HEK293 (cell line): ENCODE measurements around the gene ZSCAN20.
A peak's percentile ranks its signal among the peaks of the same experiment; 100 is the strongest.

Experiments used
- BCL11A ChIP-seq: fragments of 450-650 bp; formaldehyde crosslinking; IDR thresholded peaks from 2 replicates; pipeline ENCODE4 v1.5.1; 2016; ENCODE audit warnings: low read depth, missing biosample characterization, missing genetic modification characterization
- FEZF1 ChIP-seq: fragments of 450-650 bp; formaldehyde crosslinking; IDR thresholded peaks from 2 replicates; pipeline ENCODE4 v1.5.1; 2016; ENCODE audit warnings: missing biosample characterization, missing genetic modification characterization
- GLI2 ChIP-seq: fragments of 450-650 bp; formaldehyde crosslinking; IDR thresholded peaks from 2 replicates; pipeline ENCODE4; 2017; ENCODE audit warnings: missing biosample characterization, missing genetic modification characterization, low read depth, borderline replicate concordance
- KLF7 ChIP-seq: fragments of 450-650 bp; formaldehyde crosslinking; IDR thresholded peaks from 2 replicates; pipeline ENCODE4 v1.5.1; 2016; ENCODE audit warnings: missing biosample characterization, missing genetic modification characterization, borderline replicate concordance
- MYNN ChIP-seq: fragments of 450-650 bp; formaldehyde crosslinking; IDR thresholded peaks from 2 replicates; pipeline ENCODE4 v1.5.1; 2016; ENCODE audit warnings: missing biosample characterization, missing genetic modification characterization, borderline replicate concordance
- RBAK ChIP-seq: fragments of 450-650 bp; formaldehyde crosslinking; IDR thresholded peaks from 2 replicates; pipeline ENCODE4 v1.5.1; 2016; ENCODE audit warnings: missing biosample characterization, missing genetic modification characterization
- SCRT1 ChIP-seq: fragments of 450-650 bp; formaldehyde crosslinking; IDR thresholded peaks from 2 replicates; pipeline ENCODE4 v1.5.1; 2016; ENCODE audit warnings: missing biosample characterization, missing genetic modification characterization, borderline replicate concordance
- TRIM28 ChIP-seq: IDR thresholded peaks from 2 replicates; pipeline ENCODE4 v1.6.1; 2011; ENCODE audit warnings: low read length, control low read depth, borderline replicate concordance
- WT1 ChIP-seq: fragments of 450-650 bp; formaldehyde crosslinking; IDR thresholded peaks from 2 replicates; pipeline ENCODE4 v1.5.1; 2016; ENCODE audit warnings: missing biosample characterization, missing genetic modification characterization
- ZBTB1 ChIP-seq: fragments of 450-650 bp; formaldehyde crosslinking; IDR thresholded peaks from 2 replicates; pipeline ENCODE4 v1.5.1; 2016; ENCODE audit warnings: missing biosample characterization, missing genetic modification characterization
- ZBTB17 ChIP-seq: fragments of 450-650 bp; formaldehyde crosslinking; IDR thresholded peaks from 2 replicates; pipeline ENCODE4 v1.5.1; 2016; ENCODE audit warnings: missing biosample characterization, missing genetic modification characterization
- ZBTB21 ChIP-seq: fragments of 450-650 bp; formaldehyde crosslinking; IDR thresholded peaks from 2 replicates; pipeline ENCODE4 v1.5.1; 2017; ENCODE audit warnings: missing biosample characterization, missing genetic modification characterization
- ZFP41 ChIP-seq: fragments of 450-650 bp; formaldehyde crosslinking; IDR thresholded peaks from 2 replicates; pipeline ENCODE4 v1.5.1; 2016; ENCODE audit warnings: missing biosample characterization, missing genetic modification characterization, borderline replicate concordance
- ZNF112 ChIP-seq: fragments of 450-650 bp; formaldehyde crosslinking; IDR thresholded peaks from 2 replicates; pipeline ENCODE4 v1.5.0; 2017; ENCODE audit warnings: missing biosample characterization, missing genetic modification characterization
- ZNF132 ChIP-seq: fragments of 450-650 bp; formaldehyde crosslinking; IDR thresholded peaks from 2 replicates; pipeline ENCODE4 v1.5.1; 2017; ENCODE audit warnings: missing biosample characterization, missing genetic modification characterization, borderline replicate concordance
- ZNF174 ChIP-seq: fragments of 450-650 bp; formaldehyde crosslinking; IDR thresholded peaks from 2 replicates; pipeline ENCODE4 v1.5.0; 2017; ENCODE audit warnings: missing biosample characterization, mild to moderate bottlenecking, missing genetic modification characterization
- ZNF2 ChIP-seq: fragments of 450-650 bp; formaldehyde crosslinking; IDR thresholded peaks from 2 replicates; pipeline ENCODE4 v1.5.1; 2016; ENCODE audit warnings: missing biosample characterization, missing genetic modification characterization
- ZNF202 ChIP-seq: fragments of 450-650 bp; formaldehyde crosslinking; IDR thresholded peaks from 2 replicates; pipeline ENCODE4 v1.5.1; 2016; ENCODE audit warnings: missing biosample characterization, missing genetic modification characterization, borderline replicate concordance
- ZNF24 ChIP-seq: fragments of 450-650 bp; formaldehyde crosslinking; IDR thresholded peaks from 2 replicates; pipeline ENCODE4 v1.5.1; 2016; ENCODE audit warnings: missing biosample characterization, missing genetic modification characterization
- ZNF266 ChIP-seq: fragments of 450-650 bp; formaldehyde crosslinking; IDR thresholded peaks from 2 replicates; pipeline ENCODE4 v1.5.1; 2016; ENCODE audit warnings: missing biosample characterization, missing genetic modification characterization, low read depth
- ZNF292 ChIP-seq: fragments of 450-650 bp; formaldehyde crosslinking; IDR thresholded peaks from 2 replicates; pipeline ENCODE4 v1.5.1; 2016; ENCODE audit warnings: low read depth, missing biosample characterization, missing genetic modification characterization, borderline replicate concordance
- ZNF302 ChIP-seq: fragments of 450-650 bp; formaldehyde crosslinking; IDR thresholded peaks from 2 replicates; pipeline ENCODE4 v1.5.1; 2016; ENCODE audit warnings: missing biosample characterization, missing genetic modification characterization, low read depth
- ZNF366 ChIP-seq: fragments of 450-650 bp; formaldehyde crosslinking; conservative IDR thresholded peaks from 2 replicates; pipeline ENCODE4 v1.5.1; 2016; ENCODE audit warnings: missing biosample characterization, missing genetic modification characterization
- ZNF558 ChIP-seq: fragments of 450-650 bp; formaldehyde crosslinking; IDR thresholded peaks from 2 replicates; pipeline ENCODE4 v1.5.1; 2016; ENCODE audit warnings: missing biosample characterization, missing genetic modification characterization
- ZNF560 ChIP-seq: fragments of 450-650 bp; formaldehyde crosslinking; IDR thresholded peaks from 2 replicates; pipeline ENCODE4 v1.5.1; 2017; ENCODE audit warnings: missing biosample characterization, missing genetic modification characterization, borderline replicate concordance
- ZNF624 ChIP-seq: fragments of 450-650 bp; formaldehyde crosslinking; IDR thresholded peaks from 2 replicates; pipeline ENCODE4 v1.5.1; 2017; ENCODE audit warnings: missing biosample characterization, missing genetic modification characterization
- ZNF654 ChIP-seq: fragments of 450-650 bp; formaldehyde crosslinking; IDR thresholded peaks from 2 replicates; pipeline ENCODE4 v1.5.1; 2016; ENCODE audit warnings: low read depth, missing biosample characterization, missing genetic modification characterization
- ZNF777 ChIP-seq: fragments of 450-650 bp; formaldehyde crosslinking; IDR thresholded peaks from 2 replicates; pipeline ENCODE4 v1.5.1; 2017; ENCODE audit warnings: missing biosample characterization, missing genetic modification characterization, borderline replicate concordance
- ZXDB ChIP-seq: fragments of 450-650 bp; formaldehyde crosslinking; IDR thresholded peaks from 2 replicates; pipeline ENCODE4 v1.5.1; 2016; ENCODE audit warnings: missing biosample characterization, missing genetic modification characterization
- TF ChIP-seq, protein P1 (sequence below): fragments of 450-650 bp; formaldehyde crosslinking; IDR thresholded peaks from 2 replicates; pipeline ENCODE4 v1.5.1; 2016; ENCODE audit warnings: missing biosample characterization, missing genetic modification characterization
- TF ChIP-seq, protein P2 (sequence below): fragments of 450-650 bp; formaldehyde crosslinking; IDR thresholded peaks from 2 replicates; pipeline ENCODE4 v1.5.1; 2016; ENCODE audit warnings: missing biosample characterization, missing genetic modification characterization
- TF ChIP-seq, protein P3 (sequence below): fragments of 450-650 bp; formaldehyde crosslinking; IDR thresholded peaks from 2 replicates; pipeline ENCODE4 v1.5.1; 2016; ENCODE audit warnings: missing biosample characterization, missing genetic modification characterization

ZSCAN20 gene

DNA sequence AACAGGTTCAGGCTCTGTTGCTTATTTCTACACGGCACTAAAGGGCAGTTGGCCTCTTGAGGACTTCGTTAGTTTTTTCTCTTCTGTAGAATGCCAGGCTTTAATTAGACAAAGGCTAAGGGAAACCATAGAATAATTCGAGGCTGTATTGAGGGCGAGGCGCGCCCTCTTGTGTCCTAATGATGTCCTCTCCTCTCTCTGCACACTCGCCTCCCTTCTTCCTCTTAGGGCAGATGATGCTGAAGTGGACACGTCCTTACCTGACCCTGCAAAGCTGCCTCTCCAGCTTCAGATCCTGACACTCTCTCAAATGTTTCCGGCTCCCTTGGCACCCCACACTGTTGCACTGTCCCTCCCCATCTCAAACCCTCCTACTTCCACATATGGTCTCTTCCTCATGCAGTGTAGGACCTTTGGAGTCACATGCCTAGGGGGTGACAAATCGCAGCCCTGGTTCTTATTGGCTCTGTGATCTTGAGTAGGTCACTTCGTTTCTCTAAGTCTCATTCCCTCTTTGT is 1.9 kb upstream of the ZSCAN20 start (continued):
- TF ChIP-seq, protein P1, sequence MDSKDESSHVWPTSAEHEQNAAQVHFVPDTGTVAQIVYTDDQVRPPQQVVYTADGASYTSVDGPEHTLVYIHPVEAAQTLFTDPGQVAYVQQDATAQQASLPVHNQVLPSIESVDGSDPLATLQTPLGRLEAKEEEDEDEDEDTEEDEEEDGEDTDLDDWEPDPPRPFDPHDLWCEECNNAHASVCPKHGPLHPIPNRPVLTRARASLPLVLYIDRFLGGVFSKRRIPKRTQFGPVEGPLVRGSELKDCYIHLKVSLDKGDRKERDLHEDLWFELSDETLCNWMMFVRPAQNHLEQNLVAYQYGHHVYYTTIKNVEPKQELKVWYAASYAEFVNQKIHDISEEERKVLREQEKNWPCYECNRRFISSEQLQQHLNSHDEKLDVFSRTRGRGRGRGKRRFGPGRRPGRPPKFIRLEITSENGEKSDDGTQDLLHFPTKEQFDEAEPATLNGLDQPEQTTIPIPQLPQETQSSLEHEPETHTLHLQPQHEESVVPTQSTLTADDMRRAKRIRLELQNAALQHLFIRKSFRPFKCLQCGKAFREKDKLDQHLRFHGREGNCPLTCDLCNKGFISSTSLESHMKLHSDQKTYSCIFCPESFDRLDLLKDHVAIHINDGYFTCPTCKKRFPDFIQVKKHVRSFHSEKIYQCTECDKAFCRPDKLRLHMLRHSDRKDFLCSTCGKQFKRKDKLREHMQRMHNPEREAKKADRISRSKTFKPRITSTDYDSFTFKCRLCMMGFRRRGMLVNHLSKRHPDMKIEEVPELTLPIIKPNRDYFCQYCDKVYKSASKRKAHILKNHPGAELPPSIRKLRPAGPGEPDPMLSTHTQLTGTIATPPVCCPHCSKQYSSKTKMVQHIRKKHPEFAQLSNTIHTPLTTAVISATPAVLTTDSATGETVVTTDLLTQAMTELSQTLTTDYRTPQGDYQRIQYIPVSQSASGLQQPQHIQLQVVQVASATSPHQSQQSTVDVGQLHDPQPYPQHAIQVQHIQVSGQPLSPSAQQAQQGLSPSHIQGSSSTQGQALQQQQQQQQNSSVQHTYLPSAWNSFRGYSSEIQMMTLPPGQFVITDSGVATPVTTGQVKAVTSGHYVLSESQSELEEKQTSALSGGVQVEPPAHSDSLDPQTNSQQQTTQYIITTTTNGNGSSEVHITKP = peak; percentile 96
- TF ChIP-seq FEZF1 (tag by site-specific recombination) (no peak), ZNF112 (no peak), ZNF174 (tag by site-specific recombination) (no peak), ZNF266 (no peak), ZNF292 (tag by site-specific recombination) (no peak), ZNF2 (tag by site-specific recombination) (peak; percentile 65; the same call in 1 of the 2 replicates), ZNF558 (tag by site-specific recombination) (no peak), ZNF624 (tag by site-specific recombination) (no peak), GLI2 (no peak), ZNF366 (tag by site-specific recombination) (peak; percentile 89), ZXDB (no peak), ZBTB21 (no peak), ZNF654 (tag by site-specific recombination) (peak; percentile 99), BCL11A (tag by site-specific recombination) (no peak), SCRT1 (tag by site-specific recombination) (no peak), ZNF560 (tag by site-specific recombination) (no peak), WT1 (tag by site-specific recombination) (0 out of 2 replicates have a peak, but pooled peaks have one; percentile 9), ZNF302 (tag by site-specific recombination) (no peak), KLF7 (tag by site-specific recombination) (no peak), ZBTB1 (no peak), ZNF202 (tag by site-specific recombination) (no peak), MYNN (tag by site-specific recombination) (no peak), RBAK (no peak), ZBTB17 (tag by site-specific recombination) (peak; percentile 67), ZNF777 (tag by site-specific recombination) (no peak), ZFP41 (tag by site-specific recombination) (no peak), ZNF24 (0 out of 2 replicates have a peak, but pooled peaks have one; percentile 31), ZNF132 (tag by site-specific recombination) (no peak), TRIM28 (no peak)
- TF ChIP-seq, protein P2, sequence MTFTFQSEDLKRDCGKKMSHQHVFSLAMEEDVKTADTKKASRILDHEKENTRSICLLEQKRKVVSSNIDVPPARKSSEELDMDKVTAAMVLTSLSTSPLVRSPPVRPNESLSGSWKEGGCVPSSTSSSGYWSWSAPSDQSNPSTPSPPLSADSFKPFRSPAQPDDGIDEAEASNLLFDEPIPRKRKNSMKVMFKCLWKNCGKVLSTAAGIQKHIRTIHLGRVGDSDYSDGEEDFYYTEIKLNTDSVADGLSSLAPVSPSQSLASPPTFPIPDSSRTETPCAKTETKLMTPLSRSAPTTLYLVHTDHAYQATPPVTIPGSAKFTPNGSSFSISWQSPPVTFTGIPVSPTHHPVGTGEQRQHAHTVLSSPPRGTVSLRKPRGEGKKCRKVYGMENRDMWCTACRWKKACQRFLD (tag by site-specific recombination) = no peak
- TF ChIP-seq, protein P3, sequence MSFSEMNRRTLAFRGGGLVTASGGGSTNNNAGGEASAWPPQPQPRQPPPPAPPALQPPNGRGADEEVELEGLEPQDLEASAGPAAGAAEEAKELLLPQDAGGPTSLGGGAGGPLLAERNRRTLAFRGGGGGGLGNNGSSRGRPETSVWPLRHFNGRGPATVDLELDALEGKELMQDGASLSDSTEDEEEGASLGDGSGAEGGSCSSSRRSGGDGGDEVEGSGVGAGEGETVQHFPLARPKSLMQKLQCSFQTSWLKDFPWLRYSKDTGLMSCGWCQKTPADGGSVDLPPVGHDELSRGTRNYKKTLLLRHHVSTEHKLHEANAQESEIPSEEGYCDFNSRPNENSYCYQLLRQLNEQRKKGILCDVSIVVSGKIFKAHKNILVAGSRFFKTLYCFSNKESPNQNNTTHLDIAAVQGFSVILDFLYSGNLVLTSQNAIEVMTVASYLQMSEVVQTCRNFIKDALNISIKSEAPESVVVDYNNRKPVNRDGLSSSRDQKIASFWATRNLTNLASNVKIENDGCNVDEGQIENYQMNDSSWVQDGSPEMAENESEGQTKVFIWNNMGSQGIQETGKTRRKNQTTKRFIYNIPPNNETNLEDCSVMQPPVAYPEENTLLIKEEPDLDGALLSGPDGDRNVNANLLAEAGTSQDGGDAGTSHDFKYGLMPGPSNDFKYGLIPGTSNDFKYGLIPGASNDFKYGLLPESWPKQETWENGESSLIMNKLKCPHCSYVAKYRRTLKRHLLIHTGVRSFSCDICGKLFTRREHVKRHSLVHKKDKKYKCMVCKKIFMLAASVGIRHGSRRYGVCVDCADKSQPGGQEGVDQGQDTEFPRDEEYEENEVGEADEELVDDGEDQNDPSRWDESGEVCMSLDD (tag by site-specific recombination) = no peak
- TF ChIP-seq, all 188 proteins: peak for 15
